ENCODE results near the gene ARL2BP. TPM values are rescaled to one million over a fixed set of nuclear protein-coding genes. Genes with fewer than 3 reads are reported as not detected.

Gene ARL2BP
- total RNA-seq, 1 experiment from 2014 or later, result 10.6 TPM

GRCh38 chr16:57229079-57229478, 16.0 kb upstream of the ARL2BP start:
- ATAC-seq, result no peak
- ChIA-PET CTCF (no interaction called here), POLR2A (no interaction called here)
- H3K4me3 Mint-ChIP-seq, result no peak overlapping the region
- TF ChIP-seq GRHL2 (CRISPR knock-in tag; IDR thresholded peaks at IDR 0.05; ENCODE audit: insufficient replicate concordance, severe bottlenecking) (no peak), SMAD3 (CRISPR knock-in tag; IDR thresholded peaks at IDR 0.05; ENCODE audit: borderline replicate concordance) (no peak), ZNF423 (CRISPR knock-in tag; IDR thresholded peaks at IDR 0.05) (no peak), ZMAT4 (CRISPR knock-in tag; IDR thresholded peaks at IDR 0.05) (no peak), GABPB1 (CRISPR knock-in tag; IDR thresholded peaks at IDR 0.05) (no peak), ZNF317 (CRISPR knock-in tag; IDR thresholded peaks at IDR 0.05; ENCODE audit: borderline replicate concordance, low read depth) (no peak), ZNF671 (CRISPR knock-in tag; IDR thresholded peaks at IDR 0.05) (no peak), TP53 (CRISPR knock-in tag; IDR thresholded peaks at IDR 0.05) (no peak), NR3C1 (CRISPR knock-in tag; conservative IDR thresholded peaks at IDR 0.05; ENCODE audit: low read depth) (no peak), NFATC4 (CRISPR knock-in tag; IDR thresholded peaks at IDR 0.05) (no peak)
- TF ChIP-seq, protein P1, sequence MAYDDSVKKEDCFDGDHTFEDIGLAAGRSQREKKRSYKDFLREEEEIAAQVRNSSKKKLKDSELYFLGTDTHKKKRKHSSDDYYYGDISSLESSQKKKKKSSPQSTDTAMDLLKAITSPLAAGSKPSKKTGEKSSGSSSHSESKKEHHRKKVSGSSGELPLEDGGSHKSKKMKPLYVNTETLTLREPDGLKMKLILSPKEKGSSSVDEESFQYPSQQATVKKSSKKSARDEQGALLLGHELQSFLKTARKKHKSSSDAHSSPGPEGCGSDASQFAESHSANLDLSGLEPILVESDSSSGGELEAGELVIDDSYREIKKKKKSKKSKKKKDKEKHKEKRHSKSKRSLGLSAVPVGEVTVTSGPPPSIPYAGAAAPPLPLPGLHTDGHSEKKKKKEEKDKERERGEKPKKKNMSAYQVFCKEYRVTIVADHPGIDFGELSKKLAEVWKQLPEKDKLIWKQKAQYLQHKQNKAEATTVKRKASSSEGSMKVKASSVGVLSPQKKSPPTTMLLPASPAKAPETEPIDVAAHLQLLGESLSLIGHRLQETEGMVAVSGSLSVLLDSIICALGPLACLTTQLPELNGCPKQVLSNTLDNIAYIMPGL (CRISPR knock-in tag; IDR thresholded peaks at IDR 0.05), result no peak
- TF ChIP-seq, protein P2, sequence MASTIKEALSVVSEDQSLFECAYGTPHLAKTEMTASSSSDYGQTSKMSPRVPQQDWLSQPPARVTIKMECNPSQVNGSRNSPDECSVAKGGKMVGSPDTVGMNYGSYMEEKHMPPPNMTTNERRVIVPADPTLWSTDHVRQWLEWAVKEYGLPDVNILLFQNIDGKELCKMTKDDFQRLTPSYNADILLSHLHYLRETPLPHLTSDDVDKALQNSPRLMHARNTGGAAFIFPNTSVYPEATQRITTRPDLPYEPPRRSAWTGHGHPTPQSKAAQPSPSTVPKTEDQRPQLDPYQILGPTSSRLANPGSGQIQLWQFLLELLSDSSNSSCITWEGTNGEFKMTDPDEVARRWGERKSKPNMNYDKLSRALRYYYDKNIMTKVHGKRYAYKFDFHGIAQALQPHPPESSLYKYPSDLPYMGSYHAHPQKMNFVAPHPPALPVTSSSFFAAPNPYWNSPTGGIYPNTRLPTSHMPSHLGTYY (CRISPR knock-in tag; IDR thresholded peaks at IDR 0.05), result no peak
- TF ChIP-seq, protein P3, sequence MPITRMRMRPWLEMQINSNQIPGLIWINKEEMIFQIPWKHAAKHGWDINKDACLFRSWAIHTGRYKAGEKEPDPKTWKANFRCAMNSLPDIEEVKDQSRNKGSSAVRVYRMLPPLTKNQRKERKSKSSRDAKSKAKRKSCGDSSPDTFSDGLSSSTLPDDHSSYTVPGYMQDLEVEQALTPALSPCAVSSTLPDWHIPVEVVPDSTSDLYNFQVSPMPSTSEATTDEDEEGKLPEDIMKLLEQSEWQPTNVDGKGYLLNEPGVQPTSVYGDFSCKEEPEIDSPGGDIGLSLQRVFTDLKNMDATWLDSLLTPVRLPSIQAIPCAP (CRISPR knock-in tag; IDR thresholded peaks at IDR 0.05), result no peak
- no peak for DNase-seq (ENCODE audit: low spot score)
- no peaks in the 10 kb centered on the region for H3K27me3 Mint-ChIP-seq (ENCODE audit: low read depth)
- peaks cover 62% of the 10 kb centered on the region for H3K36me3 Mint-ChIP-seq
- no peak overlapping the region for H3K27ac Mint-ChIP-seq
- H3K4me1 Mint-ChIP-seq, result no peaks in the 10 kb centered on the region
- no peaks in the 10 kb centered on the region for H3K9me3 Mint-ChIP-seq

DNA sequence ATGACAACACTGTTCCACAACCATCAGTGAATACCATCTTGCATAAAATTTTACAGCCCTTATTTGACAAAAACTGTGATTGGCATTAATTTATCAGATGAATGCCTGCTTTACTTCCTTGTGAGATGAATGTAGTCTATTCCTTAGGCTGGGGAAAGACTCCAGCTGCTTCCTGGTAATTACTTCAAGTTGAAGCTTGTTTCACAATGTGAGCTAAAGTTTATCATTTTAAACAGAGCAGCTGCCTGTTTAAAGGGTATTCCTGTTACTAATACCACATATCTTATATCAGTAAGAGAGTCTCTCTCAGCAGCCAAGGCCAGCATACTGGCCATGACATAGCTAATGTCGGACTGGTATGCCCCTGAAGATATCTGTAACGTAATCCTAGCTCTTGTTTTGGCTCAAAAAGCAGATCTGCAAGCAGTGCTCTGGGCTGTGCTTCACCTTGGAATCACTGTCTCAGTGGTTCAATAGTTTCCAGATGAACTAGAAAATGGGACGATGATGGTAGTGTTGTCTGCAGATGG, 13.2 kb upstream of the ARL2BP start:
- ATAC-seq, result no peak
- no peaks in the 10 kb centered on the region for H3K27me3 Mint-ChIP-seq (ENCODE audit: low read depth)
- no peaks in the 10 kb centered on the region for H3K4me1 Mint-ChIP-seq
- no peaks in the 10 kb centered on the region for H3K9me3 Mint-ChIP-seq
- DNase-seq (ENCODE audit: low spot score), result no peak
- no peak overlapping the region for H3K27ac Mint-ChIP-seq
- CTCF ChIA-PET, result interaction anchor here (0.6 kb wide), 1 partner anchor 289 kb away, joined by 5 read pairs; no protein-coding TSS in a partner anchor
- H3K4me3 Mint-ChIP-seq, result no peak overlapping the region
- POLR2A ChIA-PET, result no interaction called here
- peaks cover 55% of the 10 kb centered on the region for H3K36me3 Mint-ChIP-seq
- TF ChIP-seq, protein P2 (CRISPR knock-in tag; IDR thresholded peaks at IDR 0.05), result no peak
- TF ChIP-seq ZNF219 (CRISPR knock-in tag; IDR thresholded peaks at IDR 0.05; ENCODE audit: borderline replicate concordance), result no peak

GRCh38 chr16:57233944-57234706, 10.9 kb upstream of the ARL2BP start:
- CTCF ChIA-PET, result no interaction called here
- no peaks in the 10 kb centered on the region for H3K4me1 Mint-ChIP-seq
- no peak for DNase-seq (ENCODE audit: low spot score)
- no peak for ATAC-seq
- TF ChIP-seq ZNF671 (CRISPR knock-in tag; IDR thresholded peaks at IDR 0.05) (no peak), ZMAT4 (CRISPR knock-in tag; IDR thresholded peaks at IDR 0.05) (no peak), JUN (CRISPR knock-in tag; IDR thresholded peaks at IDR 0.05) (no peak), PREB (CRISPR knock-in tag; IDR thresholded peaks at IDR 0.05; ENCODE audit: borderline replicate concordance) (no peak), FOXK1 (CRISPR knock-in tag; IDR thresholded peaks at IDR 0.05) (no peak), HMGA2 (CRISPR knock-in tag; IDR thresholded peaks at IDR 0.05) (no peak)
- TF ChIP-seq, protein P4, sequence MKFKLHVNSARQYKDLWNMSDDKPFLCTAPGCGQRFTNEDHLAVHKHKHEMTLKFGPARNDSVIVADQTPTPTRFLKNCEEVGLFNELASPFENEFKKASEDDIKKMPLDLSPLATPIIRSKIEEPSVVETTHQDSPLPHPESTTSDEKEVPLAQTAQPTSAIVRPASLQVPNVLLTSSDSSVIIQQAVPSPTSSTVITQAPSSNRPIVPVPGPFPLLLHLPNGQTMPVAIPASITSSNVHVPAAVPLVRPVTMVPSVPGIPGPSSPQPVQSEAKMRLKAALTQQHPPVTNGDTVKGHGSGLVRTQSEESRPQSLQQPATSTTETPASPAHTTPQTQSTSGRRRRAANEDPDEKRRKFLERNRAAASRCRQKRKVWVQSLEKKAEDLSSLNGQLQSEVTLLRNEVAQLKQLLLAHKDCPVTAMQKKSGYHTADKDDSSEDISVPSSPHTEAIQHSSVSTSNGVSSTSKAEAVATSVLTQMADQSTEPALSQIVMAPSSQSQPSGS (CRISPR knock-in tag; IDR thresholded peaks at IDR 0.05; ENCODE audit: borderline replicate concordance, low read depth), result no peak
- TF ChIP-seq, protein P5, sequence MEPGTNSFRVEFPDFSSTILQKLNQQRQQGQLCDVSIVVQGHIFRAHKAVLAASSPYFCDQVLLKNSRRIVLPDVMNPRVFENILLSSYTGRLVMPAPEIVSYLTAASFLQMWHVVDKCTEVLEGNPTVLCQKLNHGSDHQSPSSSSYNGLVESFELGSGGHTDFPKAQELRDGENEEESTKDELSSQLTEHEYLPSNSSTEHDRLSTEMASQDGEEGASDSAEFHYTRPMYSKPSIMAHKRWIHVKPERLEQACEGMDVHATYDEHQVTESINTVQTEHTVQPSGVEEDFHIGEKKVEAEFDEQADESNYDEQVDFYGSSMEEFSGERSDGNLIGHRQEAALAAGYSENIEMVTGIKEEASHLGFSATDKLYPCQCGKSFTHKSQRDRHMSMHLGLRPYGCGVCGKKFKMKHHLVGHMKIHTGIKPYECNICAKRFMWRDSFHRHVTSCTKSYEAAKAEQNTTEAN (CRISPR knock-in tag; IDR thresholded peaks at IDR 0.05), result no peak
- H3K27me3 Mint-ChIP-seq (ENCODE audit: low read depth), result no peaks in the 10 kb centered on the region
- H3K27ac Mint-ChIP-seq, result peak overlapping the region; percentile 11; the same call in 1 of the 2 replicates
- no peak overlapping the region for H3K4me3 Mint-ChIP-seq
- POLR2A ChIA-PET, result no interaction called here
- H3K9me3 Mint-ChIP-seq, result no peaks in the 10 kb centered on the region
- peaks cover 58% of the 10 kb centered on the region for H3K36me3 Mint-ChIP-seq

Data from WTC11 (cell line).